Fibroblast of lung (primary cell): ENCODE data around the gene SHC1. TPM values are rescaled to one million over a fixed set of nuclear protein-coding genes. Genes with fewer than 3 reads are reported as not detected.

Experiments
- DNase-seq, 2 donors: peaks; one replicate each; pipeline versions ENCODE4 v3.0.0 to v3.0.0-alpha.2; 2010; ENCODE audit warnings: low read depth in 2 of 2
- H2AFZ ChIP-seq: 2 replicates; pipeline ENCODE4 v1.5.1; 2012; ENCODE audit warnings: low read length, control low read depth, inconsistent platforms
- H3K27ac ChIP-seq: 2 replicates; pipeline ENCODE4 v1.5.1; 2011; ENCODE audit warnings: low read length, control low read depth; ENCODE audit not compliant: insufficient read depth
- H3K27me3 ChIP-seq: 2 replicates; pipeline ENCODE4 v1.5.1; 2011; ENCODE audit warnings: mild to moderate bottlenecking, low read length; ENCODE audit not compliant: control insufficient read depth, insufficient read depth
- H3K36me3 ChIP-seq: 2 replicates; pipeline ENCODE4 v1.5.1; 2011; ENCODE audit warnings: low read length; ENCODE audit not compliant: control insufficient read depth, insufficient read depth
- H3K4me1 ChIP-seq: 2 replicates; pipeline ENCODE4 v1.5.1; 2011; ENCODE audit warnings: low read length; ENCODE audit not compliant: control insufficient read depth, insufficient read depth; ENCODE audit errors: extremely low read depth
- H3K4me2 ChIP-seq: 2 replicates; pipeline ENCODE4 v1.5.1; 2011; ENCODE audit warnings: low read length, control low read depth; ENCODE audit not compliant: insufficient read depth; ENCODE audit errors: extremely low read depth
- H3K4me3 ChIP-seq, 4 experiments: fragments of 200-600 bp in 1 of 4; sonication (generic) in 1 of 4; replicated peaks in 1 of 4; 2 replicates each; pipeline ENCODE4 v1.5.1; 2011 to 2016; ENCODE audit warnings: low read length in 4 of 4, low read depth in 3 of 4, mild to moderate bottlenecking in 3 of 4, control low read depth in 2 of 4, inconsistent platforms in 1 of 4, mixed read lengths in 1 of 4; ENCODE audit not compliant: insufficient read depth in 1 of 4; ENCODE audit errors: control extremely low read depth in 1 of 4
- H3K79me2 ChIP-seq: 2 replicates; pipeline ENCODE4 v1.5.1; 2012; ENCODE audit warnings: mild to moderate bottlenecking, low read length, inconsistent platforms; ENCODE audit not compliant: control insufficient read depth, insufficient read depth
- H3K9ac ChIP-seq: 2 replicates; pipeline ENCODE4 v1.5.1; 2011; ENCODE audit warnings: mild to moderate bottlenecking, low read length, control low read depth; ENCODE audit not compliant: insufficient read depth
- H3K9me3 ChIP-seq: 2 replicates; pipeline ENCODE4 v1.5.1; 2012; ENCODE audit warnings: low read depth, low read length; ENCODE audit not compliant: control insufficient read depth, insufficient read depth
- H4K20me1 ChIP-seq: 2 replicates; pipeline ENCODE4 v1.5.1; 2011; ENCODE audit warnings: low read length; ENCODE audit not compliant: control insufficient read depth, insufficient read depth; ENCODE audit errors: extremely low read depth
- EZH2 ChIP-seq: IDR thresholded peaks from 2 replicates; pipeline ENCODE4 v1.5.1; 2012; ENCODE audit warnings: low read length, control low read depth, mild to moderate bottlenecking; ENCODE audit errors: missing control alignments
- polyA plus RNA-seq, 2 donors: library from polyadenylated mRNA; depleted of rRNA in 1 of 2; stranded (reverse) in 1 of 2; unstranded in 1 of 2; fragments of >200 nt; gene quantifications; 2 replicates each; pipeline ENCODE4 v1.2.1, GENCODE V29; 2011 to 2012; ENCODE audit warnings: missing spikeins in 1 of 2
- total RNA-seq: library from RNA; depleted of rRNA; stranded (reverse); fragments of >200 nt; gene quantifications from 2 replicates; pipeline ENCODE4 v1.2.1, GENCODE V29; 2014
- TF ChIP-seq, protein P1 (sequence below), 2 donors: IDR thresholded peaks in 1 of 2; conservative IDR thresholded peaks in 1 of 2; 1 replicate in 1 of 2; 2 replicates in 1 of 2; pipeline ENCODE4 v1.5.1; 2011 to 2012; ENCODE audit warnings: low read length in 2 of 2, control low read depth in 1 of 2, inconsistent platforms in 1 of 2, low read depth in 1 of 2, mild to moderate bottlenecking in 1 of 2

SHC1 gene
- total and polyA plus RNA-seq, 2 donors (not counting 1 experiment from before 2014, with no cell fraction given): 245 to 277 TPM

DNA sequence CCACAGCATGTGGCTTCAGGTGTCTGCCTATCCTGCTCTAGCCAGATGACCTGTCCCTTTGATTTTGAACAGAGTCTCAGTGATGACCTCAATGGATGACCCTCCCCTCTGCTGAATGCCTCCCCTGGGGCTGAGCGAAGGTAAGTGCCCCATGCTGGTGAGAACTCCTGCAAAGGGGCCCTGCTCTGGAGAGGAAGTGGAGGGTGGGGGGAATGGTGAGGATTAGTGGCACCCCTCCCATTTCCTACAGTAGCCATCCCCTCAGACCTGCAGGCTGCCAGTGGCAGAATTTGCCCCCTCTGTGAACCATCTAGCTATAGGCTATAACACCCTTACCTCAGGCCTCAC lies 30.4 kb downstream of the SHC1 start:
- H3K9ac ChIP-seq: no peak overlapping the region
- H3K9me3 ChIP-seq: no peaks in the 10 kb centered on the region
- no peak overlapping the region for H3K4me2 ChIP-seq
- DNase-seq: no peak
- H2AFZ ChIP-seq: no peak overlapping the region
- no peak overlapping the region for H3K4me3 ChIP-seq
- no peak overlapping the region for H3K27ac ChIP-seq
- H3K4me1 ChIP-seq: peaks cover 3% of the 10 kb centered on the region
- no peaks in the 10 kb centered on the region for H3K27me3 ChIP-seq
- H3K36me3 ChIP-seq: no peaks in the 10 kb centered on the region
- peaks cover 2% of the 10 kb centered on the region for H3K79me2 ChIP-seq
- no peak for TF ChIP-seq EZH2
- TF ChIP-seq, protein P1, sequence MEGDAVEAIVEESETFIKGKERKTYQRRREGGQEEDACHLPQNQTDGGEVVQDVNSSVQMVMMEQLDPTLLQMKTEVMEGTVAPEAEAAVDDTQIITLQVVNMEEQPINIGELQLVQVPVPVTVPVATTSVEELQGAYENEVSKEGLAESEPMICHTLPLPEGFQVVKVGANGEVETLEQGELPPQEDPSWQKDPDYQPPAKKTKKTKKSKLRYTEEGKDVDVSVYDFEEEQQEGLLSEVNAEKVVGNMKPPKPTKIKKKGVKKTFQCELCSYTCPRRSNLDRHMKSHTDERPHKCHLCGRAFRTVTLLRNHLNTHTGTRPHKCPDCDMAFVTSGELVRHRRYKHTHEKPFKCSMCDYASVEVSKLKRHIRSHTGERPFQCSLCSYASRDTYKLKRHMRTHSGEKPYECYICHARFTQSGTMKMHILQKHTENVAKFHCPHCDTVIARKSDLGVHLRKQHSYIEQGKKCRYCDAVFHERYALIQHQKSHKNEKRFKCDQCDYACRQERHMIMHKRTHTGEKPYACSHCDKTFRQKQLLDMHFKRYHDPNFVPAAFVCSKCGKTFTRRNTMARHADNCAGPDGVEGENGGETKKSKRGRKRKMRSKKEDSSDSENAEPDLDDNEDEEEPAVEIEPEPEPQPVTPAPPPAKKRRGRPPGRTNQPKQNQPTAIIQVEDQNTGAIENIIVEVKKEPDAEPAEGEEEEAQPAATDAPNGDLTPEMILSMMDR (conservative IDR thresholded peaks at IDR 0.05 in 1 of 2, IDR thresholded peaks at IDR 0.05 in 1 of 2; ENCODE audit: low read depth in 1 of 2, low read length in 2 of 2): no peak
- no peaks in the 10 kb centered on the region for H4K20me1 ChIP-seq

- no peak for DNase-seq
- H3K4me3 ChIP-seq: no peak overlapping the region
- no peaks in the 10 kb centered on the region for H4K20me1 ChIP-seq
- H3K4me2 ChIP-seq: no peak overlapping the region
- H3K9me3 ChIP-seq: no peaks in the 10 kb centered on the region
- TF ChIP-seq EZH2: no peak
- no peaks in the 10 kb centered on the region for H3K36me3 ChIP-seq
- peaks cover 3% of the 10 kb centered on the region for H3K4me1 ChIP-seq
- no peak overlapping the region for H2AFZ ChIP-seq
- no peak overlapping the region for H3K27ac ChIP-seq
- no peaks in the 10 kb centered on the region for H3K27me3 ChIP-seq
- no peak overlapping the region for H3K9ac ChIP-seq
- peaks cover 2% of the 10 kb centered on the region for H3K79me2 ChIP-seq
Measured at GRCh38 chr1:154938604-154939399, 31.7 kb downstream of the SHC1 start.

DNA sequence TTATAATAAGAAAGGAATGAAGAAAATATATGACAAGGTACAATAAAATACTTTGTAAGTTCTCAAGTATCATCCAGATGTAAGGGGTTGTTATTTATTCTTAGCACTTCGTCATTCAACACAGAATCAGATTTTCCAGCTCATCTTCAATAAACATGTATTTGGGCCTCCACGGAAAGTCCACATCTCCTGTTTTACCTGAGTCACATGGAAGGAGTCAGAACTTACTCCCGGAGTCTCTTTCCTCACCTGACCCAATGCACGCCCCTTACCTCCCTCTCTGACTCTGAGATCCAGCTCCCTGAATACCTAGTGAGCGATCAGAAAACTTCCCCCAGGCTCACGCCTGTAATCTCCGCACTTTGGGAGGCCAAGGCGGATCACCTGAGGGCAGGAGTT lies 32.6 kb downstream of the SHC1 start:
- TF ChIP-seq EZH2: no peak
- TF ChIP-seq, protein P1 (conservative IDR thresholded peaks at IDR 0.05 in 1 of 2, IDR thresholded peaks at IDR 0.05 in 1 of 2; ENCODE audit: low read depth in 1 of 2, low read length in 2 of 2): no peak
- Histone ChIP-seq H3K27me3 (no peaks in the 10 kb centered on the region), H3K79me2 (peaks cover 2% of the 10 kb centered on the region), H3K4me3 (peak overlapping the region in 3 of 4 experiments; percentile 76 to 91 (median 84)), H3K36me3 (no peaks in the 10 kb centered on the region), H4K20me1 (no peaks in the 10 kb centered on the region), H2AFZ (no peak overlapping the region), H3K9me3 (no peaks in the 10 kb centered on the region), H3K27ac (peak overlapping the region; percentile 100), H3K9ac (no peak overlapping the region), H3K4me2 (peak overlapping the region; percentile 90), H3K4me1 (peaks cover 3% of the 10 kb centered on the region)
- no peak for DNase-seq
